WTC11 (cell line): Measurements from ENCODE around the gene DCTN2. TPM values are rescaled to one million over a fixed set of nuclear protein-coding genes. Genes with fewer than 3 reads are reported as not detected.

Source experiments
- ATAC-seq: fragments of 200-7000 bp; cut with Tn5 transposase; 2 replicates; pipeline ENCODE4 v1.10.0; 2021; ENCODE audit warnings: mild to moderate bottlenecking, moderate library complexity
- CTCF ChIA-PET: fragments of 300-600 bp; sonication (Branson Sonifier 250); formaldehyde crosslinking; loops from one replicate; lab custom pipeline; 2021; ENCODE audit warnings: antibody characterized with exemption; lab: Charles Lee
- POLR2A ChIA-PET: fragments of 350-600 bp; sonication (Branson Sonifier 250); formaldehyde crosslinking; loops from one replicate; lab custom pipeline; 2021; ENCODE audit warnings: antibody characterized with exemption; lab: Charles Lee
- DNase-seq: peaks from one replicate; pipeline ENCODE4 v3.0.0; 2021; ENCODE audit warnings: low spot score
- H3K27ac Mint-ChIP-seq: 2 replicates; pipeline ENCODE4 v1.8.0; 2021; ENCODE audit warnings: mixed read lengths
- H3K27me3 Mint-ChIP-seq: 2 replicates; pipeline ENCODE4 v1.8.0; 2021; ENCODE audit warnings: low read depth, mild to moderate bottlenecking, moderate library complexity, mixed read lengths
- H3K36me3 Mint-ChIP-seq: 2 replicates; pipeline ENCODE4 v1.8.0; 2021; ENCODE audit warnings: mixed read lengths
- H3K4me1 Mint-ChIP-seq: 2 replicates; pipeline ENCODE4 v1.8.0; 2022; ENCODE audit warnings: mixed read lengths
- H3K4me3 Mint-ChIP-seq: 2 replicates; pipeline ENCODE4 v1.8.0; 2021; ENCODE audit warnings: mild to moderate bottlenecking, moderate library complexity, mixed read lengths
- H3K9me3 Mint-ChIP-seq: 2 replicates; pipeline ENCODE4 v1.8.0; 2021; ENCODE audit warnings: mixed read lengths
- CREM ChIP-seq: sonication (generic); formaldehyde crosslinking; IDR thresholded peaks from 2 replicates; pipeline ENCODE4 v1.8.1; 2022; ENCODE audit warnings: mild to moderate bottlenecking, missing genetic modification reagents, moderate library complexity
- ELF4 ChIP-seq: sonication (generic); formaldehyde crosslinking; IDR thresholded peaks from 2 replicates; pipeline ENCODE4 v1.8.1; 2022; ENCODE audit warnings: low read depth, mild to moderate bottlenecking, moderate library complexity, missing genetic modification reagents
- FOXJ3 ChIP-seq: sonication (generic); formaldehyde crosslinking; IDR thresholded peaks from 2 replicates; pipeline ENCODE4 v1.9.0; 2021; ENCODE audit warnings: missing genetic modification reagents, mild to moderate bottlenecking, borderline replicate concordance
- KAT7 ChIP-seq: sonication (generic); formaldehyde crosslinking; IDR thresholded peaks from 2 replicates; pipeline ENCODE4 v1.8.1; 2023; ENCODE audit warnings: missing genetic modification reagents, mild to moderate bottlenecking, borderline replicate concordance
- NFATC4 ChIP-seq: fragments of 250-450 bp; sonication (Bioruptor Pico); IDR thresholded peaks from 2 replicates; pipeline ENCODE4 v1.9.0; 2021; ENCODE audit warnings: mild to moderate bottlenecking
- NFE2L1 ChIP-seq: sonication (generic); formaldehyde crosslinking; IDR thresholded peaks from 2 replicates; pipeline ENCODE4 v1.8.1; 2023; ENCODE audit warnings: missing genetic modification reagents
- NFYB ChIP-seq: sonication (generic); formaldehyde crosslinking; conservative IDR thresholded peaks from 2 replicates; pipeline ENCODE4 v1.8.0; 2022; ENCODE audit warnings: low read depth, missing genetic modification reagents
- NR3C1 ChIP-seq: sonication (generic); formaldehyde crosslinking; conservative IDR thresholded peaks from 2 replicates; pipeline ENCODE4 v1.8.1; 2023; ENCODE audit warnings: low read depth, mild to moderate bottlenecking, missing genetic modification reagents
- PRRX2 ChIP-seq: fragments of 250-450 bp; sonication (Bioruptor Pico); IDR thresholded peaks from 2 replicates; pipeline ENCODE4 v1.8.0; 2021; ENCODE audit warnings: mild to moderate bottlenecking
- SMAD4 ChIP-seq: sonication (generic); formaldehyde crosslinking; IDR thresholded peaks from 2 replicates; pipeline ENCODE4 v1.8.0; 2022; ENCODE audit warnings: mild to moderate bottlenecking, missing genetic modification reagents
- ZNF121 ChIP-seq: sonication (generic); formaldehyde crosslinking; IDR thresholded peaks from 2 replicates; pipeline ENCODE4 v1.8.0; 2023; ENCODE audit warnings: missing genetic modification reagents
- ZNF138 ChIP-seq: sonication (generic); formaldehyde crosslinking; conservative IDR thresholded peaks from 2 replicates; pipeline ENCODE4 v1.8.1; 2022; ENCODE audit warnings: mild to moderate bottlenecking, moderate library complexity, missing genetic modification reagents
- ZNF317 ChIP-seq: sonication (generic); formaldehyde crosslinking; IDR thresholded peaks from 2 replicates; pipeline ENCODE4 v1.8.1; 2023; ENCODE audit warnings: low read depth, mild to moderate bottlenecking, moderate library complexity, missing genetic modification reagents, borderline replicate concordance
- ZNF396 ChIP-seq: fragments of 250-450 bp; sonication (Bioruptor Pico); IDR thresholded peaks from 2 replicates; pipeline ENCODE4 v1.8.0; 2021; ENCODE audit warnings: mild to moderate bottlenecking, moderate library complexity, borderline replicate concordance
- total RNA-seq: library from RNA; stranded (reverse); gene quantifications from 3 replicates; pipeline ENCODE4 v1.2.3, GENCODE V29; 2021
- TF ChIP-seq, protein P1 (sequence below): fragments of 250-450 bp; sonication (Bioruptor Pico); IDR thresholded peaks from 2 replicates; pipeline ENCODE4 v1.8.0; 2021; ENCODE audit warnings: mild to moderate bottlenecking
- TF ChIP-seq, protein P2 (sequence below): sonication (generic); formaldehyde crosslinking; IDR thresholded peaks from 2 replicates; pipeline ENCODE4 v1.8.0; 2022; ENCODE audit warnings: mild to moderate bottlenecking, missing genetic modification reagents
- TF ChIP-seq, protein P3 (sequence below): sonication (generic); formaldehyde crosslinking; IDR thresholded peaks from 2 replicates; pipeline ENCODE4 v1.8.0; 2022; ENCODE audit warnings: missing genetic modification reagents
- TF ChIP-seq, protein P4 (sequence below): fragments of 250-450 bp; sonication (Bioruptor Pico); IDR thresholded peaks from 2 replicates; pipeline ENCODE4 v1.9.0; 2021; ENCODE audit warnings: moderate library complexity, mild to moderate bottlenecking, inconsistent platforms, borderline replicate concordance
- TF ChIP-seq, protein P5 (sequence below): sonication (generic); formaldehyde crosslinking; IDR thresholded peaks from 2 replicates; pipeline ENCODE4 v1.8.1; 2023; ENCODE audit warnings: mild to moderate bottlenecking, missing genetic modification reagents
- TF ChIP-seq, protein P6 (sequence below): sonication (generic); formaldehyde crosslinking; conservative IDR thresholded peaks from 2 replicates; pipeline ENCODE4 v1.8.1; 2023; ENCODE audit warnings: mild to moderate bottlenecking, low read depth, missing genetic modification reagents, moderate library complexity

DCTN2 gene
- total RNA-seq, 1 experiment from 2014 or later: 93.5 TPM

DNA sequence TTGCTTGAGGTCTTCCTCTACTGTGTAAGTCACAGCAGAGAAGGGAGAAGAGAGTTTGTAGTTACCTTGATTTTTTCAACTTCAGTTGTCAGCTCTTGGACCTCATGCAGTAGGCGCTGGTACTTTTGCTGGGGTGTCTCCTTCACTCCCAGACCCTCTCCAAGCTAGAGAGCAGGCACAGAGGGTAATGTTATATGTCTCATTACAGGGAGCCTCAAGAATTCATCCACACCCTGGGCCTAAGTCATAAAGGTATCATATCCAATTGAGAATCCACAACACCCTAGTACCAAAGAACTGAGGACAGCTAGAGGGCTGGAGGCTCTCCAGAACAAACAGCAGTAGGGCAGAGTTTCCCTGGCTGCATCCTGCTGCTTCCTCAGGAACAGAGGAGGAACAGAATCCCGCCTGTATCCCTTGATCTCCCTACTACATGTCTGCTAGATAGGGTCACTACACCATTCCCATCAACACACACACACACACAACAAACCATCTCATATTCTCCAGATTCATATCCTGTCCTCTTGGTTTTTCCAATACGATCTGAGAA, 11.9 kb downstream of the DCTN2 start (continued):
- TF ChIP-seq, protein P1, sequence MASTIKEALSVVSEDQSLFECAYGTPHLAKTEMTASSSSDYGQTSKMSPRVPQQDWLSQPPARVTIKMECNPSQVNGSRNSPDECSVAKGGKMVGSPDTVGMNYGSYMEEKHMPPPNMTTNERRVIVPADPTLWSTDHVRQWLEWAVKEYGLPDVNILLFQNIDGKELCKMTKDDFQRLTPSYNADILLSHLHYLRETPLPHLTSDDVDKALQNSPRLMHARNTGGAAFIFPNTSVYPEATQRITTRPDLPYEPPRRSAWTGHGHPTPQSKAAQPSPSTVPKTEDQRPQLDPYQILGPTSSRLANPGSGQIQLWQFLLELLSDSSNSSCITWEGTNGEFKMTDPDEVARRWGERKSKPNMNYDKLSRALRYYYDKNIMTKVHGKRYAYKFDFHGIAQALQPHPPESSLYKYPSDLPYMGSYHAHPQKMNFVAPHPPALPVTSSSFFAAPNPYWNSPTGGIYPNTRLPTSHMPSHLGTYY (CRISPR knock-in tag): no peak
- TF ChIP-seq SMAD4 (CRISPR knock-in tag) (no peak), NFE2L1 (no peak)
- TF ChIP-seq, protein P2, sequence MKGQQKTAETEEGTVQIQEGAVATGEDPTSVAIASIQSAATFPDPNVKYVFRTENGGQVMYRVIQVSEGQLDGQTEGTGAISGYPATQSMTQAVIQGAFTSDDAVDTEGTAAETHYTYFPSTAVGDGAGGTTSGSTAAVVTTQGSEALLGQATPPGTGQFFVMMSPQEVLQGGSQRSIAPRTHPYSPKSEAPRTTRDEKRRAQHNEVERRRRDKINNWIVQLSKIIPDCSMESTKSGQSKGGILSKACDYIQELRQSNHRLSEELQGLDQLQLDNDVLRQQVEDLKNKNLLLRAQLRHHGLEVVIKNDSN (CRISPR knock-in tag): no peak
- TF ChIP-seq, all 79 proteins: peak for 0

DNA sequence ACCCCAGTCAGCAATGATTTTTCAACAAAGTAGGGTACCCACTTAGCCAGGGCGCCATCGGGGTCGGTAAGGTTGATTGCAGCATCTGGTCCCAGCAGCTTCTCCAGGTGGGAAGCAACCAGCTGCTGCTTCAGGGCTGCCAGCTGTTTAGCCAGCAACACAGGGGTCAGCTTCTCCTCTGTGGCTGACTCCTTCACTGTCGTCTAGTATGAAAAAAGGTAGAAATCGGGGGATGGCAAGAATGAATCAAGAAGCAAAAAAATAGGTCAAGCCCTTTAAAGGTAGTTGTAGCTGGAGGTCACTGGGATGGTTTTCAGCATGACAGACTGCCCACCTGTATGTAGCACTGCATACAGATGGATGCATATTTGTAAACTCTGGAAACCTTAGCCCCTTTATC, 12.7 kb downstream of the DCTN2 start:
- POLR2A ChIA-PET: interaction anchor here (0.6 to 1.1 kb wide), 2 partner anchors 12 to 40 kb away, joined by 3 read pairs; no protein-coding TSS in a partner anchor

DNA sequence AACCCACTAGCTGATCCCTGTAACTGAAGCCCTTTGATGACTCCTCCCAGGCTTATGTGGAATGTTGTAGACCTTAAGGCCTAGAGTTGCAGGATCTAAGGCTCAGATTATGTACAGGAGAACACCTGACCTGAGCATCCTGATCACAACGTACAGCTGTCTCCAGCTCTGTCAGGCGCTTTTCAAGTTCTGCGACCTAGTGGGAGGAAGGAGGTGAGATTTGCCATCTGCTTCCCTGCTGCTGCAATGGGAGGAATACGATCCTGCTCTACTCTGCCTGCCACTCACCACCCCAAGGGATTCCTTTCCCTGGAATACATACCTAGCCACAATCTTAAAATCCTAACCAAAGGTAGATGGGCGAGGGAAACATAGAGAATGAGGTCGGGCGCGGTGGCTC, 13.9 kb downstream of the DCTN2 start:
- Mint-ChIP-seq H3K9me3 (no peaks in the 10 kb centered on the region), H3K4me1 (peaks cover 9% of the 10 kb centered on the region), H3K36me3 (peaks cover 62% of the 10 kb centered on the region), H3K4me3 (no peak overlapping the region), H3K27ac (no peak overlapping the region), H3K27me3 (no peaks in the 10 kb centered on the region)
- ChIA-PET POLR2A (no interaction called here), CTCF (no interaction called here)
- DNase-seq: no peak
- TF ChIP-seq FOXJ3 (CRISPR knock-in tag): no peak
- no peak for TF ChIP-seq PRRX2 (CRISPR knock-in tag)
- TF ChIP-seq ZNF317 (CRISPR knock-in tag): no peak
- no peak for TF ChIP-seq ZNF138 (CRISPR knock-in tag)
- TF ChIP-seq, protein P3, sequence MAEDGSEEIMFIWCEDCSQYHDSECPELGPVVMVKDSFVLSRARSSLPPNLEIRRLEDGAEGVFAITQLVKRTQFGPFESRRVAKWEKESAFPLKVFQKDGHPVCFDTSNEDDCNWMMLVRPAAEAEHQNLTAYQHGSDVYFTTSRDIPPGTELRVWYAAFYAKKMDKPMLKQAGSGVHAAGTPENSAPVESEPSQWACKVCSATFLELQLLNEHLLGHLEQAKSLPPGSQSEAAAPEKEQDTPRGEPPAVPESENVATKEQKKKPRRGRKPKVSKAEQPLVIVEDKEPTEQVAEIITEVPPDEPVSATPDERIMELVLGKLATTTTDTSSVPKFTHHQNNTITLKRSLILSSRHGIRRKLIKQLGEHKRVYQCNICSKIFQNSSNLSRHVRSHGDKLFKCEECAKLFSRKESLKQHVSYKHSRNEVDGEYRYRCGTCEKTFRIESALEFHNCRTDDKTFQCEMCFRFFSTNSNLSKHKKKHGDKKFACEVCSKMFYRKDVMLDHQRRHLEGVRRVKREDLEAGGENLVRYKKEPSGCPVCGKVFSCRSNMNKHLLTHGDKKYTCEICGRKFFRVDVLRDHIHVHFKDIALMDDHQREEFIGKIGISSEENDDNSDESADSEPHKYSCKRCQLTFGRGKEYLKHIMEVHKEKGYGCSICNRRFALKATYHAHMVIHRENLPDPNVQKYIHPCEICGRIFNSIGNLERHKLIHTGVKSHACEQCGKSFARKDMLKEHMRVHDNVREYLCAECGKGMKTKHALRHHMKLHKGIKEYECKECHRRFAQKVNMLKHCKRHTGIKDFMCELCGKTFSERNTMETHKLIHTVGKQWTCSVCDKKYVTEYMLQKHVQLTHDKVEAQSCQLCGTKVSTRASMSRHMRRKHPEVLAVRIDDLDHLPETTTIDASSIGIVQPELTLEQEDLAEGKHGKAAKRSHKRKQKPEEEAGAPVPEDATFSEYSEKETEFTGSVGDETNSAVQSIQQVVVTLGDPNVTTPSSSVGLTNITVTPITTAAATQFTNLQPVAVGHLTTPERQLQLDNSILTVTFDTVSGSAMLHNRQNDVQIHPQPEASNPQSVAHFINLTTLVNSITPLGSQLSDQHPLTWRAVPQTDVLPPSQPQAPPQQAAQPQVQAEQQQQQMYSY (CRISPR knock-in tag): no peak
- TF ChIP-seq CREM (CRISPR knock-in tag): no peak
- TF ChIP-seq, protein P1 (CRISPR knock-in tag): no peak
- no peak for TF ChIP-seq NFYB (CRISPR knock-in tag)
- no peak for TF ChIP-seq NFATC4 (CRISPR knock-in tag)
- TF ChIP-seq, protein P4, sequence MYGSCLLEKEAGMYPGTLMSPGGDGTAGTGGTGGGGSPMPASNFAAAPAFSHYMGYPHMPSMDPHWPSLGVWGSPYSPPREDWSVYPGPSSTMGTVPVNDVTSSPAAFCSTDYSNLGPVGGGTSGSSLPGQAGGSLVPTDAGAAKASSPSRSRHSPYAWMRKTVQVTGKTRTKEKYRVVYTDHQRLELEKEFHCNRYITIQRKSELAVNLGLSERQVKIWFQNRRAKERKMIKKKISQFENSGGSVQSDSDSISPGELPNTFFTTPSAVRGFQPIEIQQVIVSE (CRISPR knock-in tag): no peak
- TF ChIP-seq, protein P5, sequence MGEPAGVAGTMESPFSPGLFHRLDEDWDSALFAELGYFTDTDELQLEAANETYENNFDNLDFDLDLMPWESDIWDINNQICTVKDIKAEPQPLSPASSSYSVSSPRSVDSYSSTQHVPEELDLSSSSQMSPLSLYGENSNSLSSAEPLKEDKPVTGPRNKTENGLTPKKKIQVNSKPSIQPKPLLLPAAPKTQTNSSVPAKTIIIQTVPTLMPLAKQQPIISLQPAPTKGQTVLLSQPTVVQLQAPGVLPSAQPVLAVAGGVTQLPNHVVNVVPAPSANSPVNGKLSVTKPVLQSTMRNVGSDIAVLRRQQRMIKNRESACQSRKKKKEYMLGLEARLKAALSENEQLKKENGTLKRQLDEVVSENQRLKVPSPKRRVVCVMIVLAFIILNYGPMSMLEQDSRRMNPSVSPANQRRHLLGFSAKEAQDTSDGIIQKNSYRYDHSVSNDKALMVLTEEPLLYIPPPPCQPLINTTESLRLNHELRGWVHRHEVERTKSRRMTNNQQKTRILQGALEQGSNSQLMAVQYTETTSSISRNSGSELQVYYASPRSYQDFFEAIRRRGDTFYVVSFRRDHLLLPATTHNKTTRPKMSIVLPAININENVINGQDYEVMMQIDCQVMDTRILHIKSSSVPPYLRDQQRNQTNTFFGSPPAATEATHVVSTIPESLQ (CRISPR knock-in tag): no peak
- TF ChIP-seq, protein P6, sequence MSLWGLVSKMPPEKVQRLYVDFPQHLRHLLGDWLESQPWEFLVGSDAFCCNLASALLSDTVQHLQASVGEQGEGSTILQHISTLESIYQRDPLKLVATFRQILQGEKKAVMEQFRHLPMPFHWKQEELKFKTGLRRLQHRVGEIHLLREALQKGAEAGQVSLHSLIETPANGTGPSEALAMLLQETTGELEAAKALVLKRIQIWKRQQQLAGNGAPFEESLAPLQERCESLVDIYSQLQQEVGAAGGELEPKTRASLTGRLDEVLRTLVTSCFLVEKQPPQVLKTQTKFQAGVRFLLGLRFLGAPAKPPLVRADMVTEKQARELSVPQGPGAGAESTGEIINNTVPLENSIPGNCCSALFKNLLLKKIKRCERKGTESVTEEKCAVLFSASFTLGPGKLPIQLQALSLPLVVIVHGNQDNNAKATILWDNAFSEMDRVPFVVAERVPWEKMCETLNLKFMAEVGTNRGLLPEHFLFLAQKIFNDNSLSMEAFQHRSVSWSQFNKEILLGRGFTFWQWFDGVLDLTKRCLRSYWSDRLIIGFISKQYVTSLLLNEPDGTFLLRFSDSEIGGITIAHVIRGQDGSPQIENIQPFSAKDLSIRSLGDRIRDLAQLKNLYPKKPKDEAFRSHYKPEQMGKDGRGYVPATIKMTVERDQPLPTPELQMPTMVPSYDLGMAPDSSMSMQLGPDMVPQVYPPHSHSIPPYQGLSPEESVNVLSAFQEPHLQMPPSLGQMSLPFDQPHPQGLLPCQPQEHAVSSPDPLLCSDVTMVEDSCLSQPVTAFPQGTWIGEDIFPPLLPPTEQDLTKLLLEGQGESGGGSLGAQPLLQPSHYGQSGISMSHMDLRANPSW: no peak
- TF ChIP-seq ELF4 (CRISPR knock-in tag): no peak
- TF ChIP-seq KAT7 (CRISPR knock-in tag): no peak
- TF ChIP-seq ZNF396 (CRISPR knock-in tag): no peak
- TF ChIP-seq NR3C1: no peak
- no peak for ATAC-seq

More for the DNA sequence above, 12.7 kb downstream of the DCTN2 start:
- DNase-seq (no peak), ATAC-seq (no peak)
- TF ChIP-seq ZNF121 (CRISPR knock-in tag): no peak
- Mint-ChIP-seq H3K4me1 (peaks cover 9% of the 10 kb centered on the region), H3K36me3 (peaks cover 58% of the 10 kb centered on the region), H3K4me3 (no peak overlapping the region), H3K9me3 (no peaks in the 10 kb centered on the region), H3K27me3 (no peaks in the 10 kb centered on the region), H3K27ac (no peak overlapping the region)
- CTCF ChIA-PET: no interaction called here
